Trophoblast cell (in vitro differentiated cells and primary cell): Measurements from ENCODE around the gene KCNT1.

Source experiments
- DNase-seq, 2 donors: peaks; one replicate each; pipeline ENCODE4 v3.0.0-alpha.2; 2016
- H2AFZ ChIP-seq: 2 replicates; pipeline ENCODE4 v1.6.1; 2013; ENCODE audit warnings: low read length, moderate library complexity, mild to moderate bottlenecking; ENCODE audit not compliant: insufficient read depth, poor library complexity
- H2AK5ac ChIP-seq: 2 replicates; pipeline ENCODE4 v1.6.1; 2013; ENCODE audit warnings: mild to moderate bottlenecking, low read length
- H2BK120ac ChIP-seq: 2 replicates; pipeline ENCODE4 v1.6.1; 2013; ENCODE audit warnings: low read length, mild to moderate bottlenecking, moderate library complexity; ENCODE audit not compliant: insufficient read depth, poor library complexity
- H2BK12ac ChIP-seq: 2 replicates; pipeline ENCODE4 v1.6.1; 2013; ENCODE audit warnings: mild to moderate bottlenecking, low read length, moderate library complexity
- H2BK5ac ChIP-seq: 2 replicates; pipeline ENCODE4 v1.6.1; 2013; ENCODE audit warnings: low read length, low read depth, moderate library complexity, mild to moderate bottlenecking; ENCODE audit not compliant: poor library complexity
- H3K14ac ChIP-seq: 2 replicates; pipeline ENCODE4 v1.6.1; 2013; ENCODE audit warnings: mild to moderate bottlenecking, low read length
- H3K18ac ChIP-seq: 2 replicates; pipeline ENCODE4 v1.6.1; 2013; ENCODE audit warnings: mild to moderate bottlenecking, low read length
- H3K23ac ChIP-seq: 2 replicates; pipeline ENCODE4 v1.6.1; 2013; ENCODE audit warnings: low read length
- H3K27ac ChIP-seq: 2 replicates; pipeline ENCODE4 v1.5.1; 2013; ENCODE audit warnings: low read depth, mild to moderate bottlenecking, inconsistent platforms, low read length, moderate library complexity
- H3K27me3 ChIP-seq: 2 replicates; pipeline ENCODE4 v1.6.1; 2013; ENCODE audit warnings: inconsistent platforms, mild to moderate bottlenecking, low read length, moderate library complexity; ENCODE audit not compliant: insufficient read depth
- H3K36me3 ChIP-seq, 2 experiments: 1 replicate in 1 of 2; 2 replicates in 1 of 2; pipeline ENCODE4 v1.6.1; 2013; ENCODE audit warnings: low read length in 2 of 2, mild to moderate bottlenecking in 2 of 2, moderate library complexity in 1 of 2; ENCODE audit not compliant: insufficient read depth in 2 of 2, control insufficient read depth in 1 of 2
- H3K4ac ChIP-seq: 2 replicates; pipeline ENCODE4 v1.6.1; 2013; ENCODE audit warnings: low read depth, mild to moderate bottlenecking, low read length, moderate library complexity
- H3K4me1 ChIP-seq, 2 experiments: 1 replicate in 1 of 2; 2 replicates in 1 of 2; pipeline ENCODE4 v1.6.1; 2013; ENCODE audit warnings: low read length in 2 of 2, mild to moderate bottlenecking in 2 of 2, moderate library complexity in 1 of 2; ENCODE audit not compliant: insufficient read depth in 2 of 2, control insufficient read depth in 1 of 2
- H3K4me2 ChIP-seq: 2 replicates; pipeline ENCODE4 v1.6.1; 2013; ENCODE audit warnings: inconsistent platforms, mild to moderate bottlenecking, low read length, moderate library complexity
- H3K4me3 ChIP-seq: 2 replicates; pipeline ENCODE4 v1.5.1; 2013; ENCODE audit warnings: mild to moderate bottlenecking, low read depth, low read length, inconsistent platforms
- H3K79me1 ChIP-seq: one replicate; pipeline ENCODE4 v1.6.1; 2013; ENCODE audit warnings: low read length
- H3K79me2 ChIP-seq: 2 replicates; pipeline ENCODE4 v1.6.1; 2013; ENCODE audit warnings: low read length, mild to moderate bottlenecking; ENCODE audit not compliant: control insufficient read depth, insufficient read depth, poor library complexity
- H3K9ac ChIP-seq: 2 replicates; pipeline ENCODE4 v1.6.1; 2013; ENCODE audit warnings: mild to moderate bottlenecking, low read length
- H3K9me3 ChIP-seq: 2 replicates; pipeline ENCODE4 v1.6.1; 2013; ENCODE audit warnings: low read depth, mild to moderate bottlenecking, control low read depth, inconsistent platforms, low read length; ENCODE audit not compliant: insufficient read depth
- H4K12ac ChIP-seq: 2 replicates; pipeline ENCODE4 v1.6.1; 2013; ENCODE audit warnings: low read depth, mild to moderate bottlenecking, low read length, moderate library complexity
- H4K8ac ChIP-seq: 2 replicates; pipeline ENCODE4 v1.6.1; 2013; ENCODE audit warnings: low read depth, mild to moderate bottlenecking, low read length, moderate library complexity
- H4K91ac ChIP-seq: one replicate; pipeline ENCODE4 v1.6.1; 2013; ENCODE audit warnings: low read depth, mild to moderate bottlenecking, low read length, moderate library complexity
- WGBS: extraction: QIAGEN DNeasy Blood & Tissue Kit; methylation state at CpG from one replicate; pipeline ENCODE4 v1.1.7; 2013; ENCODE audit warnings: missing lambda C conversion rate; ENCODE audit not compliant: insufficient read length, insufficient coverage; ENCODE audit errors: extremely low coverage; 5-methylcytosine and 5-hydroxymethylcytosine counted together

Gene KCNT1

DNA sequence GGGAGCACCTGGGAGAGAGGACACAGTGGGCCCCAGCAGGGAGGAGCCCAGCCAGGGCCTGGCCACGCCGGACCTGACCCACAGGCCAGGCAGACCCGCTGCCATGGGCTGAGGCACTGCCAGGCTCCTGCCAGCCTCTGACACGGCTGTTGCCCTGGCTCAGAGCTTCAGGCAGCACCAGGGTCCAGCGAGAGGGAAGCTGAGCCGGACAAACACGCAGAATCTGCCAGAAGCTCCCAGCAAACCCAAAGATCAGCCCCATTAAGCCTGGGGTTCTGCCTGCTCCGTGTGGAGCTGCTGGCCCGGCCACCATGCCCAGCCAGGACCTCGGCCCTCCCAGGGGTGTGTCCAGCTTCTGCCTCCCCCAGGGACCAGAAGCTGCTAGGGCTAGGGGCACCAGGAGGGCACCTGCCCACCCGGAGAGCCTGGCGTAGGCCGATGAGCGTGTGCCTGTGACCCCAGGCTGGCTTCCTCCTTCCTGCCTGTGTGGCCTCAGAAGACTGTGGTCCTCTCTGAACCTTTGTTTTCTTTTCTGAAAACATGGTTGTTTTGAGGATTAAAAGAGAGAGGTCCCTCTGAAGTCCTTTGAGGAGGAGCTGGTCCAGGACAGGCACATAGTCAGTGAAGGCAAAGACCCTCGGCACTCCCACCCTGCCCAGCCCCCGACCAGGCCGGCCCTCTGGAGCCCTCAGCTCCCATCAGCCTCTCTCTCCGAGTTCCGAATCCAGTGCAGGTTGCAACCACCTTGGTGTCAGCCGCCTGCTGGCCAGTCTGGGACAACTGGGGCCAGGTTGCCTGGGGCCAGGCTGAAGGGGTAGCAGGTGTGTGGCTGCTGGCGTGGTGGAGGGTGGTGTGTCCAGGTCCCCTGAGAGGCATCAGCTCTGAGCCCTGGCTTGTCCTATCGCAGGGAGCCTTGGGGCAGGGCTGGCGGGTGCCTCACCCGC lies 39.6 kb downstream of the KCNT1 start:
- H3K4me3 ChIP-seq = no peak overlapping the region
- no peaks in the 10 kb centered on the region for H3K79me1 ChIP-seq
- H2AK5ac ChIP-seq = no peak overlapping the region
- H3K27ac ChIP-seq = no peak overlapping the region
- peaks cover 9% of the 10 kb centered on the region for H3K27me3 ChIP-seq
- DNase-seq = peak in 1 of 2 donors; percentile 10
- no peak overlapping the region for H2AFZ ChIP-seq
- H3K4ac ChIP-seq = no peak overlapping the region
- H2BK12ac ChIP-seq = no peak overlapping the region
- H2BK5ac ChIP-seq = no peak overlapping the region
- no peak overlapping the region for H4K91ac ChIP-seq
- WGBS = no CpG with 5 or more reads among the region's 24 CpGs
- no peak overlapping the region for H3K14ac ChIP-seq
- peaks cover 3% of the 10 kb centered on the region for H3K9me3 ChIP-seq
- no peak overlapping the region for H4K8ac ChIP-seq
- H4K12ac ChIP-seq = no peak overlapping the region
- no peak overlapping the region for H3K4me2 ChIP-seq
- H3K36me3 ChIP-seq = no peaks in the 10 kb centered on the region
- H3K18ac ChIP-seq = no peak overlapping the region
- no peak overlapping the region for H3K9ac ChIP-seq
- H3K4me1 ChIP-seq = no peaks in the 10 kb centered on the region
- no peaks in the 10 kb centered on the region for H3K79me2 ChIP-seq
- H2BK120ac ChIP-seq = no peak overlapping the region
- H3K23ac ChIP-seq = no peak overlapping the region

DNA sequence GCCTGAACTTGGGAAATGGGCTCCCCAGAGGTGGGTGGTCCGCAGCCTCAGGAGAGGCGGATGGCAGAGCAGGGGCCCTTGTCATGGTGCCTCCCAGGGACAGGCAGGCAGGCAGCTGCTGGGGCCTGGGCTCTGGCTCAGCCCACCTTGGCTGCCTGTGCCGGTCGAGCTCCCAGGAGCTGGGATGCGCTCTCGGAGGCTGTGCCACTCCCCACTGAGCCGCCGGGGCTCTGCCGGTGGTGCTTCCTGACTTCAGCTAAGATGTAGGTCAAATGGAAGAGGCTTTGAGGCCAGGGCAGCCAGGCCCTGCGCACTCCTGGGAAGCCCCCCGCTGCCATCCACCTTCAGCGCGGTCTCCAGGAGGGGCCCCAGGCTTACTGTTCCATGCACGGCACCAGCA lies 41.0 kb downstream of the KCNT1 start:
- WGBS = no CpG with 5 or more reads among the region's 14 CpGs
- H3K9ac ChIP-seq = no peak overlapping the region
- H2AK5ac ChIP-seq = no peak overlapping the region
- no peak overlapping the region for H2BK120ac ChIP-seq
- DNase-seq = no peak
- no peaks in the 10 kb centered on the region for H3K27me3 ChIP-seq
- H4K12ac ChIP-seq = no peak overlapping the region
- H3K27ac ChIP-seq = no peak overlapping the region
- H3K4me1 ChIP-seq = no peaks in the 10 kb centered on the region
- H2BK5ac ChIP-seq = no peak overlapping the region
- no peak overlapping the region for H4K91ac ChIP-seq
- no peak overlapping the region for H3K4me3 ChIP-seq
- no peak overlapping the region for H3K23ac ChIP-seq
- H3K14ac ChIP-seq = no peak overlapping the region
- peaks cover 1% of the 10 kb centered on the region for H3K9me3 ChIP-seq
- no peak overlapping the region for H3K4ac ChIP-seq
- H3K79me1 ChIP-seq = no peaks in the 10 kb centered on the region
- no peak overlapping the region for H3K18ac ChIP-seq
- H3K79me2 ChIP-seq = no peaks in the 10 kb centered on the region
- H3K4me2 ChIP-seq = no peak overlapping the region
- H4K8ac ChIP-seq = no peak overlapping the region
- no peaks in the 10 kb centered on the region for H3K36me3 ChIP-seq
- H2BK12ac ChIP-seq = no peak overlapping the region
- H2AFZ ChIP-seq = no peak overlapping the region

DNA sequence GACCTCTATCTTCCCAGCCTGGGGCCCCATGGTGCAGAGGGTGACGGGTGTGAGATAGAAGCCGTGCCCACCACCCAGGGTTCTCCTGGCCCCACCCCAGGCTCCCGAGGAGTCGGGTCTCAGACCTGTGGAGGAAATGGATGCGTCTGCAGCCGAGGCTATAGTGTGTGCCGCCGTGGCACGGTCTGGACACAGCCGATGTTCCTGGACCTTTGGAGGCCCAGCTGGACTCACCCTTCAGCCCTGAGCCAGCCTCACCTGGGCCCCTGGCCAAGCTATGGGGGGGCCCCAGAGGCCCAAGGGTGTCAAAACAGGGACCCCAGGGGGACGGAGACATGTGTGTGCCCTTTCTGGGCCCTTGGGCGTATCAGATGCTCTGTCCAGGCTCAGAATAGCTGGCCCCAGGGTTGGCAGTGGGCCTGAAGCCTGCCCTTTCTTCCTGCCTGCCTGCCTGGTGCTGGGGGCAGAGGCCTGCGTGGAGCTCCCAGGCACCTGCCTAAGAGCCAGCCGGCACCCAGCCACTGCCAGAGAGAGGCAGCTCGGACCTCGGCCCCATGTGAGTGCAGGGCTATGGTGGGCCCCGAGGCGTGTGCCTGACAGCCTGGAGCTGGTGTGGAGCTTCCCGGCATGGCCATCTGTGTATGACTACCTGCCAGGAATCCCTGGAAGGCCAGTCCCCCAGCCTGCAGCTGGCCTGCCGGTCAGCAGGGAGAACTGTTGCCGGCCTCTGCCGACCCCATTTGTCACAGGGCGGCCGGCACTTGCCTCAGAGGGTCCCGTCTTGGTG lies 41.8 kb downstream of the KCNT1 start:
- H4K8ac ChIP-seq = no peak overlapping the region
- no peaks in the 10 kb centered on the region for H3K27me3 ChIP-seq
- no peak overlapping the region for H3K27ac ChIP-seq
- no peaks in the 10 kb centered on the region for H3K4me1 ChIP-seq
- no peaks in the 10 kb centered on the region for H3K79me1 ChIP-seq
- H2AFZ ChIP-seq = no peak overlapping the region
- no peak overlapping the region for H2BK120ac ChIP-seq
- H3K4ac ChIP-seq = no peak overlapping the region
- H3K4me3 ChIP-seq = no peak overlapping the region
- no peak overlapping the region for H3K23ac ChIP-seq
- no peak overlapping the region for H2BK12ac ChIP-seq
- H4K91ac ChIP-seq = no peak overlapping the region
- no peak overlapping the region for H3K14ac ChIP-seq
- H3K36me3 ChIP-seq = no peaks in the 10 kb centered on the region
- no peak overlapping the region for H3K9ac ChIP-seq
- no peaks in the 10 kb centered on the region for H3K79me2 ChIP-seq
- no peak overlapping the region for H4K12ac ChIP-seq
- WGBS = no CpG with 5 or more reads among the region's 25 CpGs
- no peak overlapping the region for H3K4me2 ChIP-seq
- H2AK5ac ChIP-seq = no peak overlapping the region
- no peak overlapping the region for H3K18ac ChIP-seq
- DNase-seq = no peak
- peaks cover 1% of the 10 kb centered on the region for H3K9me3 ChIP-seq
- no peak overlapping the region for H2BK5ac ChIP-seq

DNA sequence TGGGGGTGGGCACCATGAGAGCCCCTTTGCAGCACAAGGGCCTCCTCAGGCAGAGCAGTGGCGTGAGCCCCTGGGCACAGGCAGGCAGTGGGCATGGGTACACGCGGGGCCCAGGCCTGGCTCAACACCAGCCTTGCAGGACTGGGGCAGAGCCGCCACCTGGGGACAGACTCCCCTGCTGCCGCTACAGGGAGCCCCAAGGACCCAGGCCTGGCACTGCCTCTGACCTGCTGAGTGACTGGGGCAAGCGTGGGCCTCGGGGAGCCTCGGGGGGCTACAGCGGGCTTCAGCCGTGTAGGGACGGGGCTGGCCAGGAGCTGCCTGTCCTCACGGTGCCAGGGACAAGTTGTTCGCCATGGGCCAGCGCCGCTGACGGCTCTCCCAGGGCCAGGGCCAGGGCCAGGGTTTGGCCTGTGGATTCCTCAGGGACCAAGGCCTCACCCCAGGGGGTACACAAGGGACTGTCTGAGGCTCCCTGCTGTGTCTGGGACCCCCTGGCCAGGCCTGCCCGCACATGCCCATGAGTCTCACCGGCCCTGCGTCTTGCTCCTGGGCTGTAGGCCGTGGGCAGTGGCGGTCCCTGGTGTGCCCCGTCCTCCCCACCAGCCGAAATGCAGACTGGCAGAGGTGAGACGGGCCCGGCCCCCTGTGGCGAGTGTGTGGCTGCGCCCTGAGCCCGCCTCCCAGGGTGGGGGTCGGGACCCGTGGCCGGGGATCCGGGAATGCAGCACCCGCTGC lies 42.5 kb downstream of the KCNT1 start:
- no peaks in the 10 kb centered on the region for H3K79me1 ChIP-seq
- peaks cover 1% of the 10 kb centered on the region for H3K9me3 ChIP-seq
- H3K18ac ChIP-seq = no peak overlapping the region
- no peak overlapping the region for H3K4me3 ChIP-seq
- H4K12ac ChIP-seq = no peak overlapping the region
- H2BK5ac ChIP-seq = no peak overlapping the region
- no peak overlapping the region for H3K23ac ChIP-seq
- H3K4me2 ChIP-seq = no peak overlapping the region
- no peaks in the 10 kb centered on the region for H3K36me3 ChIP-seq
- no peak overlapping the region for H4K8ac ChIP-seq
- no peak overlapping the region for H2BK120ac ChIP-seq
- no peak overlapping the region for H3K9ac ChIP-seq
- H4K91ac ChIP-seq = no peak overlapping the region
- H2AFZ ChIP-seq = no peak overlapping the region
- WGBS = no CpG with 5 or more reads among the region's 33 CpGs
- no peaks in the 10 kb centered on the region for H3K4me1 ChIP-seq
- DNase-seq = no peak
- no peaks in the 10 kb centered on the region for H3K27me3 ChIP-seq
- H3K27ac ChIP-seq = no peak overlapping the region
- H3K14ac ChIP-seq = no peak overlapping the region
- no peak overlapping the region for H2BK12ac ChIP-seq
- H3K79me2 ChIP-seq = no peaks in the 10 kb centered on the region
- H2AK5ac ChIP-seq = no peak overlapping the region
- H3K4ac ChIP-seq = no peak overlapping the region
